HG03460 (cell line): Measurements from ENCODE around the gene PRR30.

Experiments
- ATAC-seq: cut with Tn5 transposase; IDR thresholded peaks from one replicate; pipeline ENCODE4 v1.9.1; 2021; ENCODE audit not compliant: unreplicated experiment

PRR30 gene

DNA sequence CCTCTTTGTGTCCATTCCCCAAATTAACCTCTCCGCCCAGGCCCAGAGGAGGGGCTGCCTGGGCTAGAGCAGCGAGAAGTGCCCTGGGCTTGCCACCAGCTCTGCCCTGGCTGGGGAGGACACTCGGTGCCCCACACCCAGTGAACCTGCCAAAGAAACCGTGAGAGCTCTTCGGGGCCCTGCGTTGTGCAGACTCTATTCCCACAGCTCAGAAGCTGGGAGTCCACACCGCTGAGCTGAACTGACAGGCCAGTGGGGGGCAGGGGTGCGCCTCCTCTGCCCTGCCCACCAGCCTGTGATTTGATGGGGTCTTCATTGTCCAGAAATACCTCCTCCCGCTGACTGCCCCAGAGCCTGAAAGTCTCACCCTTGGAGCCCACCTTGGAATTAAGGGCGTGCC lies 39.2 kb downstream of the PRR30 start:
- no peak for ATAC-seq

DNA sequence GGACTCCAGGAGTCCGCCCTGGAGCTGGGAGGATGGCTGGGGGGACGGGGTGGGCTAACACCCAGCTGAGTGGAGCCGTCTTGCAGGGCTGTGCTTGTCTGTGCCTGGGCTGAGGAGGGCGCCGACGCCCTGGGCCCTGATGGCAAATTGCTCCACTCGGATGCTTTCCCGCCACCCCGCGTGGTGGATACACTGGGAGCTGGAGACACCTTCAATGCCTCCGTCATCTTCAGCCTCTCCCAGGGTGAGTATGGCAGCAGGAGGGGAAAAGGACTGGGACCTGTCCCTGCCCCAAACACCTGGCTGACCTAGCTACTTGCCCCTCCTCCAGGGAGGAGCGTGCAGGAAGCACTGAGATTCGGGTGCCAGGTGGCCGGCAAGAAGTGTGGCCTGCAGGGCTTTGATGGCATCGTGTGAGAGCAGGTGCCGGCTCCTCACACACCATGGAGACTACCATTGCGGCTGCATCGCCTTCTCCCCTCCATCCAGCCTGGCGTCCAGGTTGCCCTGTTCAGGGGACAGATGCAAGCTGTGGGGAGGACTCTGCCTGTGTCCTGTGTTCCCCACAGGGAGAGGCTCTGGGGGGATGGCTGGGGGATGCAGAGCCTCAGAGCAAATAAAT lies 39.8 kb downstream of the PRR30 start:
- ATAC-seq, result no peak

DNA sequence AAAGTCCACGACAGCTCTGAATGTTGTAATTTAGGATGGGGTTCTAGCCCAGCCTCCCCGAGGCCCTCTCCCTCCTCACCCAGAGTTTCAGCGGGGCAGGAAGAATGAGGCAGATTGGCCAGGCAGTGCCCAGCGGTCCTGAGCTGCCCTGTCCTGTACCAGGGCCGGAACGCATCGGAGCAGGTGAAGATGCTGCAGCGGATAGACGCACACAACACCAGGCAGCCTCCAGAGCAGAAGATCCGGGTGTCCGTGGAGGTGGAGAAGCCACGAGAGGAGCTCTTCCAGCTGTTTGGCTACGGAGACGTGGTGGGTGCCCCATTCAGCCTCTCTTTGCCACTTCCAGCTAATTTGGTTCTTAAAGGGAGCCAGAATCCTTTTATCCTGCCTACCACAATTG lies 41.9 kb downstream of the PRR30 start:
- no peak for ATAC-seq

DNA sequence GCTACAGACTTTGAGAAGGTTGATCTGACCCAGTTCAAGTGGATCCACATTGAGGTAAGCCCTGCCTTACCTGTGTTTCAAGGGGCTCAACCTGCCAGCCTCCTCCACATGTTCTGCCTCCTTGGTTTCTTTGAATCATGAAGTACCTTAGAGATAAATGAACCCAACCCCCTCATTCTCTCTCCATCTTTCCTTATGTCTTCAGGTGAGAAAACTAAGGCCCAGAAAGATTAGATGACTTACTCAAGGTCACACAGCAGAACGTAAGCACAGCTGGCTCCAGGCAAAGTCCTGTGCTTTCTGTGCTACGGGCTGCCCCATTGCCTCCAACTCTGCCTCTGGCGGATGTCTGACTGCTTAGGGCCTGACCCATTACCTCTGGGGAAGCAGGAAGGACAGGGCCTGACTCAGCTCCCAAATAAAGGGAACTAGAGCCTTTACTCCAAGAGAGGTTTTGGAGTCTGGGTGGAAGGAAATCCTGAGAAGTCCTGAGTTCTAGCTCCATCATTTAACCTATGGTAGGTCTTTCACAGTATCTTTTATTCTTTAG lies 42.4 kb downstream of the PRR30 start:
- no peak for ATAC-seq

DNA sequence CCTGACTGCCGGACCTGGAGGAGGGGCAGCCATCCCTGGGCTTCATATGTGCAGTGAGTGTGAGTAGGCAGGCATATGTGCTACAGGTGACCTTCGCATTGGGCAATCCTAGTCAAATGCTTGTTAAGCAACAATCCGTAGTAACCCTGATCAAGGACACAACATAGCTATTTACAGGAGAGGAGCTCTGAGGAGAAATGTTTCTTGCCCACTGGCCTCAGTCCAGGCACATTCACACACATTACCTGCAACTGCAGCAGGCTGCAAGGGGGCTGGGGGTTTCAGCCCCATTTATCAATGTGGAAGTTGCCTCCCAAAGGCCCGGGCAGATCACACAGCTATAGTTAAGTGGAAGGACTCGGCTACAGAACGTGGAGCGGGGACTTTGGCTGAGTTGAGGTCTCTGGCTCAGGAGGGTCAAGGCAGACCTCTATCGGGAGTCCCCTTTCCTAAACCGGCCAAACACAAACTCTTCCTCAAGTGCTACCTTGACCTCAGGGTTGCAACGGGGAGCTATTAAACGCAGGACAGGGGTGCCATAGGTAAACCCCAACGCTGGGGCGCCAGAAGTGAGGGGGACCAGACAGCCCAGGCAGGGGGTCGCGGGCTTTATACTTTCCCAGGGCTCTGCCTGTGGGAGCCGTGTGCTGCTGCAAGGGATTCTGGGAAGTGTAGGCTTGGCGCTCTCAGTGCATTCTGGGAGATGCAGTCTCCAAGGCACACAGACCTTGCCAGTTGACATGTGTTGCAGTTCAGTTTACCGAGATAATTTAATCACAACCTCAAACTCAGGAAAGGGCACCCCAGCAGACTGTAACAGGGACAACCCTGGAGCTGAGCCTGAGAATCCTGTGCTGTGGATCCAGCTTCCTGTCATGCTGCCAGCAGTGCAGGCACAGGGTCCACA lies 43.2 kb downstream of the PRR30 start:
- ATAC-seq, result no peak

DNA sequence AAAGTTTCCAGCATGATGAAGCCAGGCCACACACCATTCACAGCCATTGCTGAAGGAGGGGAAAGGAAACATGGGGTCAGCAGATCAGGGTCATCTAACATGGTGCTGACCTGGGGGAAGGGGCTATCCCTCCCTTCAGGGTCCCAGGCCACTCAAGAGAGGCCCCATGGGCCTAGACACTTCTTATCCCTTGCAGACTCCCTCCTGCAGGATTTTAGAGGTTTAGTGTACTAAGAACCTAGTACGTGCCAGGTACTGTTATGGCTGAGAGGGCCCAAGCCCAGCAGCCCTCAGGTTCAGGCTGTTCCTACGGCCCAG lies 43.8 kb downstream of the PRR30 start:
- no peak for ATAC-seq

DNA sequence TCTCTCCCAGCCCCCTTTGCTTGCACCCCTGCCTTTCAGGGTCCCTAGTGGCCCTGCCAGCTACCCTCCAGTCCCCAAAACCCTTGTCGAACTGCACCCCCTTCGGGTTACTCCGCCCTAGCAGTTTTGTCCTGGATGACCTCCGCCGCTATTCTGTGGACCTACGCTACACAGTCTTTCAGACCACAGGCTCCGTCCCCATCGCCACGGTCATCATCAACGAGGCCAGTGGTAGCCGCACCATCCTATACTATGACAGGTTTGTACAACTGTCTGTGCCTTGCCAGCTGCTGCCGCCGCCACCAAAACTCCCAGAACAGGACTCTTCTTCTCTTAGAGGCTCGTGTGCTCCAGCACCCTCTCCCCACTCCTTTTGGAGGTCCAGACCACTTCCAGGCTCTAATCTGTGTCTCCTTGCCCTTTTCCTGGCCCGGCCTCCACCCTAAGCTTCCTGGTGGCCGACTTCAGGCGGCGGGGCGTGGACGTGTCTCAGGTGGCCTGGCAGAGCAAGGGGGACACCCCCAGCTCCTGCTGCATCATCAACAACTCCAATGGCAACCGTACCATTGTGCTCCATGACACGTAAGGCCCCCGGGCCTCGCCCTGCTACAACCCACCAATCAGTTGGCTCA lies 44.7 kb downstream of the PRR30 start:
- no peak for ATAC-seq

DNA sequence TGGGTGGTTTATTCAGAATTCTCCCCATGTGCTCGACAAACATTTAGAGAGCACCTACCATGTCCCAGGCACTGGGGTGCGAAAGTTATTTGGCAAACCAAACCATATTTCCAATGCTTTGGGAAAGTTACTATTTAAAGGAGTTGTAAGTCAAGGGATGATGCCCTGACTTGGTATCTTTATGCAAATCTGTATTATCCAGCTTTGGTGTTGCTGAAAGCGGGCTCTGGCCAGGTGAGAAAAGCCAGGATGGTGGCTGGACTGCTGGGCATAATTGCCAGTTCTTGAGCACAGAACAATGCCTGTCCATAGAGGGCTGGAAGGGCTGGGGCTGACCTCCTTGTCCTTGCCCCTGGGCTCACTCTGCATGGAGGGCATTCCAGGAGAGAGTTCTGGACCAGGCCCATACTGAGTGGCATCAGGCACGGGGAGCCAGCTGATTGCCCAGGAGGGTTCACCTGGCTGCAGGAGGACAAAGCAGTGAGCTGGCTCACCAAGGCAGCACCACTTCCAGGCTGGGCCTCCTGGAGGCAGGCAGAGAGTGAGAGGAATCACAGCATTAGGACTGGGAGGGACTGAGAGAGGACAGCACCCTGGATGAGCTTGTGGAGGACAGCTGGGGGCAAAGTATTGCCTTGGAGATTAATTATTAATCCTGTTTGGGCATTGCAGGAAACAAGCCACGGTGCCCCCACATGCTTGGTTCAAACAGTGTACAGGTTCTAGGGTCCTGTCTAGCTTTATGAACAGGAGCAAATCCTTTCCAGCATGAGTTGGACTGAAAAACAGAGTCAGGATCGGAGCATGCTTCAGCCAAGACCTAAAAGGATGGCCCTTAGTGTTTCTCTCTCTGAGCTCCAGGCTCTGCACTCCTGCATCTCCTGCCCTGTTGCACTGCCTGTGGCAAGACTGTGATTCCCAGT lies 45.5 kb downstream of the PRR30 start:
- ATAC-seq, result no peak

DNA sequence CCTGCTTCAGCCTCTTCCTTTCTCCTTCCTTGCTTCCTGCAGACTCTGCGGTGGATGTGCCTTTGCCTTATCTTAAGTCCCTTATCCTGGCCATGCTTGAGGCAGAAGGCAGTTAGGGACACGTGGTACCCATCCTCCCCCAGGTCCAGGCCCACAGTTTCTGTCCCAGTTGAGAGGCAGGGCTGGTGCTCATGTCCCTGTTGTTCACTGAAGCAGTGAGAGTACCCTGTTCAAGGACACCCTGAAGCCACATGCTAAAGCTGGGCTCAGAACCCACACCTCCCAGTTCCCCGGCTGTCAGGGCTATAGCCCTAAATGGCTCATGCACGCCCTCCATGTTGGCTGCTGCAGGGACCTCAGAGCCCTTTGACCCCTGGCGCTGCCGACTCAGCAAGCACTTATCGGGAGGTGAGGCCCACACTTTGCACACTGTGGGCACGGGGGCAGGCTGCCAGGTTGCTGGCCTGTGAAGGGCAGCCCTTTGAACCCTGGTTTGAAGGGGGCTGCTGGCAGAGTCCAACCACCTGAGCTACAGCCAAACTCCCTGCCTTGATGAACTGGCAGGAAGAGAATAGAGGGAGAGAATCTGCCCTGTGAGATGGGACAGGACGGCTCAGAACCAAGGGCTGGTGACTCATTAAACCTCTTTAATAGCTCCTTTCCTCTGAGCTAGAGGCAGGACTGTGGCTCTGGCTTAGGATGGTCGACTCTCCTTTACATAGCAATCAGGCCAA lies 46.3 kb downstream of the PRR30 start:
- no peak for ATAC-seq

DNA sequence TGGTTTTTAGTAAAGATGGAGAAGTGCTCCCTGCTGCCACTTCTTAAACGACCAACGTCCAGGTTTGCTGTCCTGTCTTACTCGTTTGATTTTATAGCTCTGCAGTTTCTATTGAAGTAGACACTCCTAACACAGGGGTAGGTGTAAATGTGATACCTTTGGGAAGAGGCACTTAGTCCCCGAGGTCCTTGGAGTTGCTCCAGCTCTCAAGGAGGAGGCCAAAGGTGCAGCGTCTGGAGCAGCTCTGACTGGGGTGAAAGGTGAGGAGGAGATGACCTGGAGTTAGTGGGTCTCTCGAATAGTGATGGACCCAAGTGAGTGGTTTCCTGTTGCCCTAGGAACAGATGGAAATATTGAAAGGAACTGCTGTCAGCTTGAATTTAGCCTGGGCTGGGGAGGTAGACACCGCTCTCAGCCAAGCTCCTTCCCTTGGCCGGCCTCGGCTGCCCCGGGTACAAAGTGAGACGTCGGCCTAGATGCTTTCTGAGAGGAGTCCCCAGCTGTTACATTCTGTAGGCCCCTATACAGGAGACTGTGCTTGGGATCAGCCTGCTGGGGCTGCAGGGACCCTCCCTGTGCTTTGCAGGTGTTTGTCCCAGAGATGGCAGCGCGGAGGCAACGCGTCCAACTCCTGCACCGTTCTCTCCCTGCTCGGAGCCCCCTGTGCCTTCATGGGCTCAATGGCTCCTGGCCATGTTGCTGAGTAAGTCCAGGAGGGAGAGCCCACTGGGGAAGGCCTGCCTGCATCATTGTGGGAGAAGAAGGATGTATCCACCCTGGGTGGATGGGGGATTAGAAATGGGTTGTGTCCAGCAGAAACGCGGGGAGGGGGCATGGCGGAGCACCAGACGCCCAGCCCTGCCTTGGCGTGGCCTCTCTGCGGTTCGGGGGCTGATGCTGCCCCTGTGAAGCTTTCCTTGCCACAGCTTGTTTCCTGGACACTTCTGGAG lies 47.2 kb downstream of the PRR30 start:
- ATAC-seq, result no peak

DNA sequence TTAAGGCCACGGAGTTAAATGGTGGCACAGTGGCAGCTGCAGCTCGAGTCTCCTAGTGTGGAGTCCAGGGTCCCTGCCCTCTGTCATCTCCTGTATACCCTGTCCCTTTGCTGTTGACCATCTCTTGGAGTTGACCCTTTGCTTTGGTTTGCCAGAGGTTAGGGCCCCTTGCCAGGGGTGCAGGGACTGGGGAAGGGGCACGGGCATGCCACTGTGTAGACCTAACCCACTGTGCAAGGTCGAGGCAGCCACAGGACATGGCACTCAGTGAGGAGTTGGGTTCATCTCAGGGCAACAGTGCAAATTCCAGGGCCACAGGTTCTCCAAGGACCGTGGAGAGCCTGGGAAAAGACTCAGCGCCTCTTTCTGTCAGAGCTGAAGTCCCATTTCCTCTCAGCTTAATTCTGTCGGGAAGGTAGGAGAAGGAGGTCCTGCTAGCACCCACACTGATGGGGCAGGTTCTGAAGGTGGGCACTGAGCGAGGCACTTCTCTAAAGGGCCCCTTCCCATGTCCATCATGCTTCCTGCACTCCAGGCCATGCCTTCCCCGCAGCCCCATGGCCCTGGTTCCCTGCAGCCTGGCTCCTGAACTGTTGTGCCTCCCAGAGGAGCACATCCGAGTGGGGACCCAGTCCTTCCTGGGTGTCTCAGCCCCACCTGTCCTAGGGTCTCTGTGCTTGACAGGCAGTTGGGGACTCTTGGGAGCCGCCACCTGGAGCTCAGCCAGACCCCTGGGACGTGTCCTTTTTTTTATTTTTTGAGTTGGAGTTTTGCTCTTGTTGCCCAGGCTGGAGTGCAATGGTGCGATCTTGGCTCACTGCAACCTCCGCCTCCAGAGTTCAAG lies 49.9 kb downstream of the PRR30 start:
- ATAC-seq, result no peak

DNA sequence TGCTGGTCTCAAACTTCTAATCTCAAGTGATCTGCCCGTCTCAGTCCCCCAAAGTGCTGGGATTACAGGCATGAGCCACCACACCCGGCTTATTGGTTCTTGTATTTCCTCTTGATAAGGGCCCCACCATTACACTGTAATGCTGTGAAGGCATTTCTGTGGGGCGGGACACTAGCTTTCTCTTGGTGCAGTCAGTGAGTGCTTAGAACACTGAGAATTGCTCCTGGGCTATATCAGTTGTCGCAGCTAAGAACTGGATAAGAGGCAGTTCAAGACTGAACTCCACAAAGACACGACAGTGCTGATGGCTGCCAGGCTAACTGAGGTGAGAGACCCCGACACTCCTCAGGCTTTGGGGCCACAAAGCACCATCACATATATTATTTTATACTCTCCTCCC lies 50.6 kb downstream of the PRR30 start:
- ATAC-seq, result no peak

DNA sequence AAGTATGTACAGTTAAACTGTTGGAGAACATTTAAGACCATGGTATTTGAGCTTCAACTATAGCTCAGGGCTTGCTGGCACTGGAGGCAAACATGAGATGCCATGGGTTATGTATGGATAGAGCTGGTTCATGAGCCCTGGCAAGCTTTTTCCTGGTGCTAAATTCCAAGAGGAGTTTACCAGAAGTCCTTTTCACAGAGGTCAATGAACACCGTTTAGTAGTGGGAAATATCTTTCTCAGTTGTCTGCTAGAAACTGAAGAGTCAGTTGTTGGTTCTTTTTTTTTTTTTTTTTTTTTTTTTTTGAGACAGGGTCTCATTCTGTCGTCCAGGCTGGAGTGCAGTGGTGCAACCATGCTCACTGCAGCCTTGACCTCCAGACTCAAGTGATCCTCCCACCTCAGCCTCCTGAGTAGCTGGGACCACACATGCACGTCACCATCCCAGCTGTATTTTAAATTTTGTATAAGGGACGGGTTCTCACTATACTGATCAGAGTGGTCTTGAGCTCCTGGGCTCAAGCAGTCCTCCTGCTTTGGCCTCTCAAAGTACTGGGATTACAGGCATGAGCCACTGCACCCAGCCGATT lies 51.3 kb downstream of the PRR30 start:
- ATAC-seq, result no peak
